K562 (cell line): ENCODE results near the gene VPREB1. TPM values are rescaled to one million over a fixed set of nuclear protein-coding genes. Genes with fewer than 3 reads are reported as not detected.
"Not testable (repeated sequence)": the region's sequence is repeated elsewhere in the genome, so short reads cannot be mapped to it uniquely, and the experiment has no call there.

Source experiments
- BACH1 ChIP-seq: fragments of 200-800 bp; sonication (Bioruptor generic); IDR thresholded peaks from 2 replicates; pipeline ENCODE4 v1.6.1; 2016; ENCODE audit warnings: missing genetic modification characterization, missing compliant biosample characterization
- CTBP1 ChIP-seq: fragments of 450-650 bp; IDR thresholded peaks from 2 replicates; pipeline ENCODE4 v1.6.1; 2016; ENCODE audit warnings: borderline replicate concordance
- FOSL1 ChIP-seq: fragments of 200-800 bp; sonication (Bioruptor generic); conservative IDR thresholded peaks from 2 replicates; pipeline ENCODE4 v1.6.1; 2016; ENCODE audit warnings: missing genetic modification characterization, missing compliant biosample characterization
- KLF16 ChIP-seq: IDR thresholded peaks from 2 replicates; pipeline ENCODE4 v1.6.1; 2016; ENCODE audit warnings: antibody characterized with exemption
- MAFF ChIP-seq: IDR thresholded peaks from 2 replicates; pipeline ENCODE4 v1.6.1; 2012; ENCODE audit warnings: low read length, improper control_type of control experiment
- MAFG ChIP-seq: fragments of 450-650 bp; conservative IDR thresholded peaks from 2 replicates; pipeline ENCODE4 v1.6.1; 2016; ENCODE audit warnings: missing genetic modification characterization, missing compliant biosample characterization
- REST ChIP-seq, 2 experiments: fragments of 450-650 bp; formaldehyde crosslinking in 1 of 2; IDR thresholded peaks; 2 replicates each; pipeline versions ENCODE4 v1.4.0 to v1.6.1; 2014 to 2020; ENCODE audit warnings: mild to moderate bottlenecking in 2 of 2, borderline replicate concordance in 1 of 2, low read depth in 1 of 2
- SMARCE1 ChIP-seq: fragments of 450-650 bp; IDR thresholded peaks from 2 replicates; pipeline ENCODE4 v1.7.1; 2016; ENCODE audit warnings: mild to moderate bottlenecking
- polyA plus RNA-seq, 8 experiments: library from polyadenylated mRNA; depleted of rRNA in 4 of 8; stranded (reverse) in 5 of 8; unstranded in 3 of 8; fragments of >200 nt; fragmentation: Nextera tagmentation in 2 of 8; fragmentation: Illumina TruSeq in 1 of 8; extraction: Ambion mirVana in 2 of 8; extraction: Trizol in 1 of 8; gene quantifications; 2 replicates each; pipeline versions ENCODE4 v1.2.1 to v1.2.3, GENCODE V29; 2011 to 2014; ENCODE audit warnings: inconsistent platforms in 1 of 8, missing spikeins in 1 of 8
- total RNA-seq, 7 experiments: library from RNA; depleted of rRNA in 6 of 7; stranded (reverse); fragments of >200 nt in 6 of 7; fragmentation: Illumina TruSeq in 2 of 7; extraction: Trizol in 2 of 7; gene quantifications; 2 replicates each; pipeline versions ENCODE4 v1.2.1 to v1.2.3, GENCODE V29; 2011 to 2021; ENCODE audit warnings: low replicate concordance in 1 of 7

Gene VPREB1
- total and polyA plus RNA-seq, 9 of the 15 experiments (the other 6 are each of a cell fraction or from before 2014, with no cell fraction given), result not detected

DNA sequence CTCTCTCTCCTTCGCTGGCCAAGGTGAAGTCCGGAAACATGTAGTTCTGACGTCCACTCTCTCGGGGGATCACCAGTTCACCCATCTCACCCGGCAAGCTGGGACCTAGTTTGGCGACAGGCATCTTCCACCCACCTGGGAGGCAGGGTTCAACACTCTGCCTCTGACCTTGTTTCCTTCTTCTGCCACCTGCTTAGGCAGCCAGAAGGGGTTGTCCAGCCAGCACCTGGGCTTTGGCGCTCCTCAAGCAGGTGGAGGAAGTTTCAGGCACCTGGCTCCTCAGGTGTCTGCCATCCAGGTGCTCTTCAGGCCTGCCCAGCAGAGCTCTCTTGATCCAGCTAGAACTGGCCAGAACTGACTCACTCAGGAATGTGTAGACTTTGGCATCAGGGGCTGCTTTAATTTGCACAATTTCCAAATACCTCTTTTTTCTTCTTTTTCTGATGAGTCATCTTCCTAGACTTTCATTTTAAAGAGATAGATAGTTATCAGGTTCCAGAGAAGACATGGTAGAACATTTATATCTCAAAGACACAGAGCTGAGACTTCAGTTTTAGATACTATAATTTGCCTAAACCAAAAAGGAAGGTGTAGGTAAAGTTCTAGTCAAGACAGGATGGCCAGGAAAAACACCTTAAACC, 25.6 kb downstream of the VPREB1 start (continued):
- TF ChIP-seq REST (IDR thresholded peaks at IDR 0.05; ENCODE audit: borderline replicate concordance) (peak; percentile 93), BACH1 (tag) (peak; percentile 41; the same call in 1 of the 2 replicates), CTBP1 (peak; percentile 55; the same call in 1 of the 2 replicates), MAFF (peak; percentile 52; the same call in 1 of the 2 replicates), FOSL1 (tag) (peak; percentile 70), SMARCE1 (peak; percentile 59; the same call in 1 of the 2 replicates), KLF16 (peak; percentile 46; the same call in 1 of the 2 replicates), MAFG (tag) (peak; percentile 96)
- TF ChIP-seq REST (CRISPR knock-in tag; IDR thresholded peaks at IDR 0.05; ENCODE audit: low read depth), result not testable (repeated sequence)
- TF ChIP-seq, all 486 proteins: peak for 22; not testable (repeated sequence) for 464
